Endodermal cell (in vitro differentiated cells): ENCODE measurements around the gene TAP1. TPM values are rescaled to one million over a fixed set of nuclear protein-coding genes. Genes with fewer than 3 reads are reported as not detected.

ENCODE experiments used
- DNase-seq: peaks from one replicate; pipeline ENCODE4 v3.0.0-alpha.2; 2017
- H3K27ac ChIP-seq: 2 replicates; pipeline ENCODE4 v1.5.1; 2013; ENCODE audit warnings: mild to moderate bottlenecking, low read depth, low read length, moderate library complexity
- H3K27me3 ChIP-seq: 2 replicates; pipeline ENCODE4 v1.6.1; 2013; ENCODE audit warnings: mild to moderate bottlenecking, low read length, moderate library complexity; ENCODE audit not compliant: insufficient read depth, control insufficient read depth, poor library complexity, severe bottlenecking
- H3K36me3 ChIP-seq: 2 replicates; pipeline ENCODE4 v1.7.0; 2013; ENCODE audit warnings: mild to moderate bottlenecking, low read length, moderate library complexity; ENCODE audit not compliant: control insufficient read depth, insufficient read depth
- H3K4me1 ChIP-seq: one replicate; pipeline ENCODE4 v1.7.0; 2013; ENCODE audit warnings: low read length; ENCODE audit not compliant: control insufficient read depth, insufficient read depth
- H3K4me3 ChIP-seq: 2 replicates; pipeline ENCODE4 v1.5.1; 2013; ENCODE audit warnings: mild to moderate bottlenecking, low read length, moderate library complexity
- H3K9ac ChIP-seq: 2 replicates; pipeline ENCODE4 v1.6.1; 2013; ENCODE audit warnings: mild to moderate bottlenecking, low read length, moderate library complexity; ENCODE audit not compliant: poor library complexity, severe bottlenecking; ENCODE audit errors: extremely low read depth
- H3K9me3 ChIP-seq: 2 replicates; pipeline ENCODE4 v1.6.1; 2013; ENCODE audit warnings: mild to moderate bottlenecking, low read length, moderate library complexity; ENCODE audit not compliant: control insufficient read depth
- H3K27ac Mint-ChIP-seq: 2 replicates; pipeline ENCODE4 v1.8.0; 2020; ENCODE audit warnings: mixed read lengths
- H3K27me3 Mint-ChIP-seq: 2 replicates; pipeline ENCODE4 v1.8.0; 2021; ENCODE audit warnings: mild to moderate bottlenecking, mixed read lengths; ENCODE audit not compliant: insufficient read depth
- H3K36me3 Mint-ChIP-seq: 2 replicates; pipeline ENCODE4 v1.8.0; 2020; ENCODE audit warnings: low read depth, mixed read lengths
- H3K4me1 Mint-ChIP-seq: 2 replicates; pipeline ENCODE4 v1.8.0; 2020; ENCODE audit warnings: mixed read lengths
- H3K4me3 Mint-ChIP-seq: 2 replicates; pipeline ENCODE4 v1.8.0; 2020; ENCODE audit warnings: mild to moderate bottlenecking, moderate library complexity, mixed read lengths
- H3K9me3 Mint-ChIP-seq: 2 replicates; pipeline ENCODE4 v1.8.0; 2020; ENCODE audit warnings: mild to moderate bottlenecking, mixed read lengths
- CTCF ChIP-seq: fragments of 200-600 bp; sonication (generic); conservative IDR thresholded peaks from 2 replicates; pipeline ENCODE4 v1.5.0; 2021; ENCODE audit warnings: antibody characterized with exemption, mild to moderate bottlenecking
- WGBS, 2 experiments: methylation state at CpG; one replicate each; pipeline versions ENCODE4 v1.1.5 to v1.1.7; 2013; ENCODE audit warnings: missing lambda C conversion rate in 2 of 2, mixed read lengths in 1 of 2; ENCODE audit not compliant: insufficient coverage in 1 of 2, insufficient read length in 1 of 2; 5-methylcytosine and 5-hydroxymethylcytosine counted together
- total RNA-seq, 2 donors: library from RNA; stranded (reverse); fragmentation: NEBNext Ultra II Directional in 1 of 2; extraction: Animal tissue kit (Norgen Biotek cat#: 25700) in 1 of 2; gene quantifications; 2 replicates in 1 of 2; 3 replicates in 1 of 2; pipeline ENCODE4 v1.2.1, GENCODE V29; 2021

Gene TAP1
- total RNA-seq, 2 donors from 2014 or later: 2.0 to 2.6 TPM

GRCh38 chr6:32803416-32803815, 50.1 kb downstream of the TAP1 start:
- Histone ChIP-seq H3K27ac (no peak overlapping the region), H3K9ac (no peak overlapping the region), H3K27me3 (peaks cover 29% of the 10 kb centered on the region), H3K9me3 (peaks cover 11% of the 10 kb centered on the region), H3K4me1 (no peaks in the 10 kb centered on the region), H3K4me3 (no peak overlapping the region), H3K36me3 (no peaks in the 10 kb centered on the region)
- no peak overlapping the region for H3K27ac Mint-ChIP-seq
- peaks cover 52% of the 10 kb centered on the region for H3K27me3 Mint-ChIP-seq
- no peak for DNase-seq
- no peaks in the 10 kb centered on the region for H3K36me3 Mint-ChIP-seq
- H3K9me3 Mint-ChIP-seq: peaks cover 8% of the 10 kb centered on the region
- no peak for TF ChIP-seq CTCF
- H3K4me1 Mint-ChIP-seq: no peaks in the 10 kb centered on the region
- WGBS, 2 experiments: 86 to 91% methylated on average over 1 to 2 of the region's 2 CpGs
- H3K4me3 Mint-ChIP-seq: no peak overlapping the region

GRCh38 chr6:32799740-32800139, 53.8 kb downstream of the TAP1 start:
- no peak for DNase-seq
- Histone ChIP-seq H3K27ac (no peak overlapping the region), H3K4me3 (no peak overlapping the region), H3K9ac (no peak overlapping the region), H3K27me3 (peaks cover 36% of the 10 kb centered on the region), H3K4me1 (no peaks in the 10 kb centered on the region), H3K36me3 (no peaks in the 10 kb centered on the region), H3K9me3 (peaks cover 11% of the 10 kb centered on the region)
- no peaks in the 10 kb centered on the region for H3K36me3 Mint-ChIP-seq
- peaks cover 64% of the 10 kb centered on the region for H3K27me3 Mint-ChIP-seq
- TF ChIP-seq CTCF: no peak
- H3K4me1 Mint-ChIP-seq: peaks cover 2% of the 10 kb centered on the region
- H3K9me3 Mint-ChIP-seq: peaks cover 9% of the 10 kb centered on the region
- H3K27ac Mint-ChIP-seq: no peak overlapping the region
- no peak overlapping the region for H3K4me3 Mint-ChIP-seq
- 91% methylated on average over 3 of the region's 3 CpGs; no CpG with 5 or more reads in 1 of the 2 experiments for WGBS, 2 experiments

- H3K9me3 ChIP-seq: peaks cover 11% of the 10 kb centered on the region
- H3K4me3 ChIP-seq: no peak overlapping the region
- H3K9ac ChIP-seq: no peak overlapping the region
- no peaks in the 10 kb centered on the region for H3K4me1 ChIP-seq
- peaks cover 35% of the 10 kb centered on the region for H3K27me3 ChIP-seq
- H3K36me3 Mint-ChIP-seq: no peaks in the 10 kb centered on the region
- 92 to 94% methylated on average over 3 of the region's 3 CpGs for WGBS, 2 experiments
- no peak for TF ChIP-seq CTCF
- no peak overlapping the region for H3K27ac ChIP-seq
- no peak overlapping the region for H3K4me3 Mint-ChIP-seq
- H3K27ac Mint-ChIP-seq: no peak overlapping the region
- no peak for DNase-seq
- peaks cover 2% of the 10 kb centered on the region for H3K4me1 Mint-ChIP-seq
- H3K36me3 ChIP-seq: no peaks in the 10 kb centered on the region
- H3K27me3 Mint-ChIP-seq: peaks cover 64% of the 10 kb centered on the region
- H3K9me3 Mint-ChIP-seq: peaks cover 9% of the 10 kb centered on the region
These were observed 54.3 kb downstream of the TAP1 start for GRCh38 chr6:32799168-32799567.
